DND-41 (cell line): ENCODE data around the gene TNS3.

ENCODE experiments used
- EZH2 ChIP-seq: IDR thresholded peaks from 3 replicates; pipeline ENCODE4 v1.6.1; 2012; ENCODE audit warnings: borderline replicate concordance, low read depth, mild to moderate bottlenecking, moderate library complexity, low read length, inconsistent platforms; ENCODE audit not compliant: severe bottlenecking
- TF ChIP-seq, protein P1 (sequence below): IDR thresholded peaks from 2 replicates; pipeline ENCODE4 v1.5.1; 2012; ENCODE audit warnings: borderline replicate concordance, low read length, moderate library complexity, mild to moderate bottlenecking; ENCODE audit not compliant: poor library complexity, severe bottlenecking; ENCODE audit errors: extremely low read depth

DNA sequence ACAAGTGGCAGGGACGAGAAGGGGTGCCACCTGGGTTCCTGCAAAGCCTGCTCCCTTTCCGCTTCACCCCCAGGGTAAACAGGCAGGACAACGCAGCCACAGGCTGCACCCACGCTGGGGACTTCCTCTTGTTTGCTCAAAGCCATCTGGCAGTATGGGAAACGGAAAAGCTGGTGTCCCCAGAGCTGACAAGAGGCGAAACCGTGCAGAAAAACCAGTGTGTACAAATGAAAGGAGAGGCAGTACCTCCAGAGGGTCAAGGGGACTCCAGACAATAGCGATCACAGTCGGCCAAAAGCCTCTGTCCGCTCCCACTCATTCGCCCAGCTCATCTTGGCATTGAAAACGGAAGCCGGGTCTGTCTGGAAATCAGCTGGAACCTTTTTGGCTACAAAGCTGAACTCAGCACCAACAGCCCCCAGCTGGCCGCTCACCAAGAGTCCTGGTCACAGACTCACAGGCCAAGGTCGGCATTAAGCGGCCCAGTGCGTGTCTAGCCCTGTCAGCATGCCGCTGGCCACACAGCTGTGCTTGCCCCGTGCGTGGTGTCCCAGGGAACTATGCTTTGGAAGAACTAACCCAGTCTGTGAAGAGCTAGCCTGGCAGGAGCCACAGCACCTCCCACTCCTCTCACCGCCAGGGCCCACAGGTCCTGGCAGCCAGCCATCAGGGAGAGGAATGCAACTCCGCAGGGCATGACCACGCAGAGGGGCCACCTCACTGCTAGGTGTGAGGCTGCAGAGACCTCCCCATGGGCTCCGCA is 10.4 kb downstream of the TNS3 start:
- TF ChIP-seq, protein P1, sequence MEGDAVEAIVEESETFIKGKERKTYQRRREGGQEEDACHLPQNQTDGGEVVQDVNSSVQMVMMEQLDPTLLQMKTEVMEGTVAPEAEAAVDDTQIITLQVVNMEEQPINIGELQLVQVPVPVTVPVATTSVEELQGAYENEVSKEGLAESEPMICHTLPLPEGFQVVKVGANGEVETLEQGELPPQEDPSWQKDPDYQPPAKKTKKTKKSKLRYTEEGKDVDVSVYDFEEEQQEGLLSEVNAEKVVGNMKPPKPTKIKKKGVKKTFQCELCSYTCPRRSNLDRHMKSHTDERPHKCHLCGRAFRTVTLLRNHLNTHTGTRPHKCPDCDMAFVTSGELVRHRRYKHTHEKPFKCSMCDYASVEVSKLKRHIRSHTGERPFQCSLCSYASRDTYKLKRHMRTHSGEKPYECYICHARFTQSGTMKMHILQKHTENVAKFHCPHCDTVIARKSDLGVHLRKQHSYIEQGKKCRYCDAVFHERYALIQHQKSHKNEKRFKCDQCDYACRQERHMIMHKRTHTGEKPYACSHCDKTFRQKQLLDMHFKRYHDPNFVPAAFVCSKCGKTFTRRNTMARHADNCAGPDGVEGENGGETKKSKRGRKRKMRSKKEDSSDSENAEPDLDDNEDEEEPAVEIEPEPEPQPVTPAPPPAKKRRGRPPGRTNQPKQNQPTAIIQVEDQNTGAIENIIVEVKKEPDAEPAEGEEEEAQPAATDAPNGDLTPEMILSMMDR, result no peak
- TF ChIP-seq EZH2, result no peak
